Stomach (tissue), 4 donors: Measurements from ENCODE around the gene C11orf71.

Experiments used
- EP300 ChIP-seq: sonication (generic); formaldehyde crosslinking; IDR thresholded peaks from one replicate; pipeline ENCODE4 v1.6.1; 2017; ENCODE audit warnings: antibody characterized with exemption
- POLR2A ChIP-seq, 4 donors: fragments of 450-650 bp; IDR thresholded peaks; one replicate each; pipeline ENCODE4 v1.6.1; 2016; ENCODE audit warnings: antibody characterized with exemption in 4 of 4, control low read depth in 2 of 4, mild to moderate bottlenecking in 1 of 4, moderate library complexity in 1 of 4
- POLR2AphosphoS5 ChIP-seq, 3 donors: sonication (generic); formaldehyde crosslinking; IDR thresholded peaks; one replicate each; pipeline ENCODE4 v1.6.1; 2016; ENCODE audit warnings: antibody characterized with exemption in 3 of 3
- TF ChIP-seq, protein P1 (sequence below), 7 experiments: fragments of 450-650 bp in 4 of 7; fragments of 200-600 bp in 3 of 7; sonication (generic) in 3 of 7; IDR thresholded peaks; one replicate each; pipeline ENCODE4 v1.5.1; 2016 to 2019; ENCODE audit warnings: antibody characterized with exemption in 7 of 7, control low read depth in 2 of 7, mild to moderate bottlenecking in 1 of 7

DNA sequence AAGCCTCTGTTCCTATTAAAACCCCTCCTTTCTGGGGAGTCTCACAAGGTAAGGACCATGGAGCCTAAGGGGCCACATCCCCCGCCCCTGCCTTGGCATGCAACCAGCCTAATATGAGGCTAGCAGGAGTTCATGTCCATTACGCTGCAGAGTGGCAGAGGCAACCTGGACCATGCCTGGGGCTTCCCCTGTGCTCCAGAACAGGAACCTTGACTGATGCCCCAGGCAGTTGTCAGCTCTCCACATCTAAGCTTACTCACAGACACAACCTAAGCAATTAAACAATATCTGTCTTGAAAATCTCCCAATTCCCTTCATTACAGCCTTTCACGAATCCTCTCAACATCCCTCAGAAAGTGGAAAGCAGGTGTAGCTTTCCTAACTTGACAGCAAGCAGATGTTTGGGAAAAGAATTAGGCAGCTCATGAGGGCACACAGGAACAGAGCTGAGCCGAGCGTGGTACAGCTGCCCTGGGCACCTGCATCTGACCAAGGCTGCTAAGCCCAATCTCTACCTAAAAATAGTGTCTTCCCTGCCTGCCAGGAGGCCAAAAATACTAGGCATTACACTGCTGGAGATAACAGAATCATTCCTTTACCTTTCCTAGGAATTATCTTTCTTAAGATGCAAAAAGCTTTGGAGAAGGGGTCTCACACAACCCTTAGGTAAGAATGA is 20.8 kb downstream of the C11orf71 start:
- TF ChIP-seq, protein P1, sequence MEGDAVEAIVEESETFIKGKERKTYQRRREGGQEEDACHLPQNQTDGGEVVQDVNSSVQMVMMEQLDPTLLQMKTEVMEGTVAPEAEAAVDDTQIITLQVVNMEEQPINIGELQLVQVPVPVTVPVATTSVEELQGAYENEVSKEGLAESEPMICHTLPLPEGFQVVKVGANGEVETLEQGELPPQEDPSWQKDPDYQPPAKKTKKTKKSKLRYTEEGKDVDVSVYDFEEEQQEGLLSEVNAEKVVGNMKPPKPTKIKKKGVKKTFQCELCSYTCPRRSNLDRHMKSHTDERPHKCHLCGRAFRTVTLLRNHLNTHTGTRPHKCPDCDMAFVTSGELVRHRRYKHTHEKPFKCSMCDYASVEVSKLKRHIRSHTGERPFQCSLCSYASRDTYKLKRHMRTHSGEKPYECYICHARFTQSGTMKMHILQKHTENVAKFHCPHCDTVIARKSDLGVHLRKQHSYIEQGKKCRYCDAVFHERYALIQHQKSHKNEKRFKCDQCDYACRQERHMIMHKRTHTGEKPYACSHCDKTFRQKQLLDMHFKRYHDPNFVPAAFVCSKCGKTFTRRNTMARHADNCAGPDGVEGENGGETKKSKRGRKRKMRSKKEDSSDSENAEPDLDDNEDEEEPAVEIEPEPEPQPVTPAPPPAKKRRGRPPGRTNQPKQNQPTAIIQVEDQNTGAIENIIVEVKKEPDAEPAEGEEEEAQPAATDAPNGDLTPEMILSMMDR (IDR thresholded peaks at IDR 0.05) = no peak
- TF ChIP-seq POLR2AphosphoS5 (IDR thresholded peaks at IDR 0.05) (no peak), POLR2A (IDR thresholded peaks at IDR 0.05) (no peak), EP300 (no peak)
